Body of pancreas (tissue), 4 donors: ENCODE measurements around the gene NOS1.
"Not testable (repeated sequence)": the region's sequence is repeated elsewhere in the genome, so short reads cannot be mapped to it uniquely, and the experiment has no call there.

Experiments
- POLR2A ChIP-seq, 3 donors: fragments of 450-650 bp; IDR thresholded peaks; one replicate each; pipeline ENCODE4 v1.6.1; 2016; ENCODE audit warnings: antibody characterized with exemption in 3 of 3, mild to moderate bottlenecking in 2 of 3
- TF ChIP-seq, protein P1 (sequence below), 7 experiments: fragments of 450-650 bp in 4 of 7; fragments of 200-600 bp in 3 of 7; sonication (generic) in 3 of 7; IDR thresholded peaks; one replicate each; pipeline ENCODE4 v1.5.1; 2016 to 2019; ENCODE audit warnings: antibody characterized with exemption in 7 of 7

DNA sequence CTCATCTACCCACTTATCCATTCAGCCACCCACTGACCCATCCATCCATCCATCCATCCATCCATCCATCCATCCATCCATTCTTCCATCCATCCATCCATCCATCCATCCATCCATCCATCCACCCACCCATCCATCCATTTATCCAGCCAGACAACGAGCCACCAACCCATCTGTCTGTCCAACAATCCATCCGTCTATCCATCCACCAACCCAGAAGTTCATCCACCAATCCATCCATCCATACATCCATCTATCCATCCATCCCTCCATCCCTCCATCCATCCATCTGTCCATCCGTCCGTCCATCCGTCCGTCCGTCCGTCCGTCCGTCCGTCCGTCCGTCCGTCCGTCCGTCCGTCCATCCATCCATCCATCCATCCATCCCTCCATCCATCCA, 8.6 kb upstream of the NOS1 start:
- TF ChIP-seq, protein P1, sequence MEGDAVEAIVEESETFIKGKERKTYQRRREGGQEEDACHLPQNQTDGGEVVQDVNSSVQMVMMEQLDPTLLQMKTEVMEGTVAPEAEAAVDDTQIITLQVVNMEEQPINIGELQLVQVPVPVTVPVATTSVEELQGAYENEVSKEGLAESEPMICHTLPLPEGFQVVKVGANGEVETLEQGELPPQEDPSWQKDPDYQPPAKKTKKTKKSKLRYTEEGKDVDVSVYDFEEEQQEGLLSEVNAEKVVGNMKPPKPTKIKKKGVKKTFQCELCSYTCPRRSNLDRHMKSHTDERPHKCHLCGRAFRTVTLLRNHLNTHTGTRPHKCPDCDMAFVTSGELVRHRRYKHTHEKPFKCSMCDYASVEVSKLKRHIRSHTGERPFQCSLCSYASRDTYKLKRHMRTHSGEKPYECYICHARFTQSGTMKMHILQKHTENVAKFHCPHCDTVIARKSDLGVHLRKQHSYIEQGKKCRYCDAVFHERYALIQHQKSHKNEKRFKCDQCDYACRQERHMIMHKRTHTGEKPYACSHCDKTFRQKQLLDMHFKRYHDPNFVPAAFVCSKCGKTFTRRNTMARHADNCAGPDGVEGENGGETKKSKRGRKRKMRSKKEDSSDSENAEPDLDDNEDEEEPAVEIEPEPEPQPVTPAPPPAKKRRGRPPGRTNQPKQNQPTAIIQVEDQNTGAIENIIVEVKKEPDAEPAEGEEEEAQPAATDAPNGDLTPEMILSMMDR (IDR thresholded peaks at IDR 0.05): not testable (repeated sequence)
- not testable (repeated sequence) for TF ChIP-seq POLR2A (IDR thresholded peaks at IDR 0.05)
